PC-9 (cell line): ENCODE measurements around the gene SLC9A3.

Source experiments
- CTCF ChIP-seq: fragments of 200-600 bp; sonication (generic); conservative IDR thresholded peaks from 2 replicates; pipeline ENCODE4 v1.6.1; 2017; ENCODE audit warnings: mixed run types, antibody characterized with exemption, mild to moderate bottlenecking, moderate library complexity
- EZH2 ChIP-seq: fragments of 200-600 bp; sonication (generic); IDR thresholded peaks from 2 replicates; pipeline ENCODE4 v1.8.0; 2017; ENCODE audit warnings: antibody characterized with exemption, low read depth

- TF ChIP-seq CTCF = no peak
- no peak for TF ChIP-seq EZH2
Observed at GRCh38 chr5:431711-432050, 92.6 kb downstream of the SLC9A3 start.
